ENCODE data around the gene RNF26.
A peak's percentile ranks its signal among the peaks of the same experiment; 100 is the strongest.

RNF26 gene

GRCh38 chr11:119315131-119316015, 19.0 kb upstream of the RNF26 start:
- no peak for DNase-seq (ENCODE audit: low read depth in 1 of 2, low spot score in 1 of 2)

GRCh38 chr11:119316016-119316728, 18.2 kb upstream of the RNF26 start:
- DNase-seq (ENCODE audit: low read depth in 1 of 2, low spot score in 1 of 2): no peak

GRCh38 chr11:119316729-119317591, 17.4 kb upstream of the RNF26 start, which contains the start of gene MCAM:
MCAM (minus strand) TSS chr11:119317130; CDS start chr11:119317101, 29 bp downstream.
- DNase-seq (ENCODE audit: low read depth in 1 of 2, low spot score in 1 of 2): no peak

DNA sequence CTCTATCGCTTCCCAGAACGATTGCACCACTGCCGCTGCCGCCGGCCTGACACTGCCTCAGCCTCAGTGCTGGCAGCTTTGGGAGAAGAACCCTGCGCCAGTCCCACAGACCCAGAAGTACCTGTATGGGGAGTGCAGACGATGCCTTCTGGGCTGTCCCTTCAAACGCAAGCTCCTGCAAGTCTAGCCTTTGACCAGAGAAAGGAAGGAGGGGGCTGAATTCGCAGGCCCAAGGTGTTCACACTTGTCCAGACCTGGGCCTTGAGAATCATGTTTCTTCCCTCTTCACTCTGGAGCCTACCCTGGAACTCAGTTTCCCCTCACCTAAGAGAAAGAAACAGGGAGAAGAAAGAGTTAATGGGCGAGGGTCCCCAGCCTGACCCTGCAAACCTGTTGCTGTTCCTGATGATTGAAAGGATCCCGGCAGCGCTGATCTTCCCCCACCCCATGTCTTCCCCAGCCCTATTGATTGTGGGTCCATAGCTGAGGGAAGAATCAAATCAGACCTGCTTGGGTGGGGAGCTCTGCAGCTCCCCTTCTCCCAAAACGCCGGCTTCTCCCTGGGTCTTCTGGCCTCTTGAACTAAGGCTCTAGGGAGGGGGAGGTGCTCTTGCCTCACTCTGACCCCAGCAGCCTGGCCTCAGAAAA, 16.6 kb upstream of the RNF26 start:
- DNase-seq (ENCODE audit: low read depth in 1 of 2, low spot score in 1 of 2): no peak

- no peak for DNase-seq (ENCODE audit: low read depth in 1 of 2, low spot score in 1 of 2)
Measured at GRCh38 chr11:119318240-119319135, 15.8 kb upstream of the RNF26 start.

DNA sequence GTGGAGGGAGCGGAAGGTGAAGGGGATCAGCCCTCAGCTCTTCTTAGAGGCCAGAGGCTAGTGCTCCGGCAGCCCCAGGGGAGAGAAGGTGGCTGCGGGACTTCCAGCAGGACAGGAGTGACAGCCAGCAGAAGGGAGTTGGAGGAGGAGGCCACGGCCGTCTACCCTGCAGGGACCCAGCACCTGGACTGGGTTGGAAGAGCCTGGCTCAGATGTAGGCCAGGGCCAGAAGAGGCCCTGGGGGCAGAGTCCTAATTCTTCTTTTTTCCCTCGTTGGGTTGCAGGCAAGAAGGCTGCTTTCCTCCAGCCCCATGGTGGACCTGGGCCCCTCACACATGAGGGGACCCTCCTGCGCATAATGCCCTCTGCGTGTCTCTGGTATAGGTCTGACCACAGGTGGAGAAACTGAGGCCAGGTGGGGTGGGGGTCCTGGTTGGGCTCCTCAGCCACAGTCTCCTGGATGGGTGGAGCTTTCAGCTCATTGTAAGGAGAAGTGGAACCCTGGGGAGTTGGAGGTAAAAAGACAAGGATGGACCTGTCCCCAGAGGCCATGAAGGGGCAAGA, 15.1 kb upstream of the RNF26 start:
- no peak for DNase-seq (ENCODE audit: low read depth in 1 of 2, low spot score in 1 of 2)

- DNase-seq (ENCODE audit: low read depth in 1 of 2, low spot score in 1 of 2): no peak
Measured at GRCh38 chr11:119319700-119320239, 14.6 kb upstream of the RNF26 start.

DNA sequence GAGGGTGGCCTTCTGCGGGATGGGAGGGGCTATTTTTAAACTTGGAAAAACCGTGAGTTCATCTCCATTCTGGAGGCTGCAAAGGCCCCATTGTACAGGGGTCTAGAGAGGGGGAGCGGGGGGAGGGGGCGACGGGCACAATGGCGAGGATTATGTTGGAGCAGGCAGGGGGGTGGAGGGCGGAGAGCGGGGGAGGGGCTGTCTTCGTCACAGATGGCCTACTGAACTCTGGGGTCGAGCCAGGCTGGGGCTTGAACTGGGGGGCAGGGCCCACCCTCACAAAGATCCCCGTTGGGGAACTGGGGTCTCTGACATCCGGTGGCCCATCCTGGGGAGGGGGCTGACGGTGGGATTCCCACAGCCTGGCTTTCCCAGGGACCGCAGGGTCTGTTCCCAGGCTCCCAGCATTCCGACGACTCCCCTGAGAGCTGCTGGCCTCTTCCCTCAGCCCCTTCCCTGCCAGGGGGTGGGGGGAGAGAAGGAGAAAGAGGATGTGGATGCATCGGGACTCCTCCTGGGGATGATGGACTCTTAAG, 14.0 kb upstream of the RNF26 start:
- no peak for DNase-seq (ENCODE audit: low read depth in 1 of 2, low spot score in 1 of 2)

GRCh38 chr11:119320776-119321524, 13.4 kb upstream of the RNF26 start:
- no peak for DNase-seq (ENCODE audit: low read depth in 1 of 2, low spot score in 1 of 2)

GRCh38 chr11:119322360-119322739, 12.0 kb upstream of the RNF26 start:
- no peak for DNase-seq (ENCODE audit: low read depth in 1 of 2, low spot score in 1 of 2)

GRCh38 chr11:119322921-119323531, 11.3 kb upstream of the RNF26 start:
- DNase-seq (ENCODE audit: low read depth in 1 of 2, low spot score in 1 of 2): no peak

GRCh38 chr11:119323532-119324033, 10.7 kb upstream of the RNF26 start:
- peak; percentile 68 for DNase-seq (ENCODE audit: low read depth in 1 of 2, low spot score in 1 of 2)

GRCh38 chr11:119324189-119324588, 10.1 kb upstream of the RNF26 start:
- no peak for DNase-seq (ENCODE audit: low read depth in 1 of 2, low spot score in 1 of 2)

DNA sequence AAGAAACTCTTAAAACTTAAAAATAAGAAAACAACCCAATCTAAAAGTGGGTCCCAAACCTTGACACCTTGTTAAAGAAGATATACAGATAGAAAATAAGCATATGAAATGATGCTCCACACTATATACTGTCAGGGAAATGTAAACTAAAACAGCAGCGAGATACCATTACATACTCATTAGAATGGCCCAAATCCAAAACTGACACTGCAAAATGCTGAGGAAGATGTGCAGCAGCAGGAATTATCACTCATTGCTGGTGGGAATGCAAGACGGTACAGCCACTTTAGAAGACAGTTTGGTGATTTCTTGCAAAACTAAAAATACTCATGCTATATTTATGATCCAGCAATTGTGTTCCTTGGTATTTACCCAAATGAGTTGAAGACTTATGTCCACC, 5.0 kb upstream of the RNF26 start:
- DNase-seq (ENCODE audit: low read depth in 1 of 2, low spot score in 1 of 2): no peak

DNA sequence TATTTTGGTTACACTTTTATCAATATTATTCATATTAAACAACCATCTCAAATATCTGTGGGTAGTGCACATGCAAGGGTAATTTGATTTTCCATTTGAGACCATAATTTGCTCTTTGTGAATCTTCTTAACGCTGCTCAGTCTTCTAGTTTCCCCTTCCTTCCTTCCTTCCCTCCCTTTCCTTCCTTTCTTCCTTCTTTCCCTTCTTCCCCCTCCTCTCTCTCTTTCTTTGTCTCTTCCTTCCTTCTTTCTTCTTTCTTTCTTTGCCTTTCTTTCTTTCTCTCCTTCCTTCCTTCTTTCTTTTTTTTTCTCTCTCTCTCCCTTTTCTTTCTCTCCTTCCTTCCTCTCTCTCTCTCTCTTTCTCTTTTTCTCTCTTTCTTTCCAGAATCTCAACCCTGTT, 4.1 kb upstream of the RNF26 start:
- DNase-seq (ENCODE audit: low read depth in 1 of 2, low spot score in 1 of 2): no peak

DNA sequence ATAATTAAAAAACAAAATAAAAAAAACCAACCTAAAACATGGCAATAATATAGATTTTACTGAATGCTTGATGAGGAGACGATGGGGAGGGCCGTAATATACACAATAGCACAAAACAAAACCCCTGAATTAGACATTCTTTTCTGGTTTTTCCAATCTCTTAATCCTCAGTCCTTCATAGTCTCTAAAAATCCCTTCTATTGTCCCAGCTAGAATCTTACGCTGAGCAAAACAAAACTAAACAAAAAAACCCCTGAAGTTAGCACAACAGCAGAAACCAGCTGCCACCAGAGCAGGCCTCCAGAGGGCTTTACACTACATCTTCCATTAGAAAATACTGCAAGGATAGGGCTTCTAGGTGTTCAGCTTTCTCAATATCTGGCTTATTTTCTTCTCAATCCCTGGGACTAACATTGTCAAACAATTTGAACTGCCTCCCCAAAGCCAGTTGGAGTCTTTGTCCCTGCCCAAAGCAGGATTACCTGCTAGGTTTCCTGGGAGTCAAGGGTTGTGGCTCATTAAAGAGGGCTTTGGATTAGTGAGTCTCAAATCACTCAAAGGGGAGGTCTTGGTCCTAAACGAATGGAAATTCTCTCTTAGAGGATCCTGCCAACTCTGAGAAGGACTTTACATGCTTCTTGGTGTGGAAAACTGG, 2.1 kb upstream of the RNF26 start:
- no peak for DNase-seq (ENCODE audit: low read depth in 1 of 2, low spot score in 1 of 2)

GRCh38 chr11:119335091-119335654, 846 bp downstream of the RNF26 start:
- no peak for DNase-seq (ENCODE audit: low read depth in 1 of 2, low spot score in 1 of 2)
